Measurements from ENCODE around the gene COL15A1. TPM values are rescaled to one million over a fixed set of nuclear protein-coding genes. Genes with fewer than 3 reads are reported as not detected.
"Not testable (repeated sequence)": the region's sequence is repeated elsewhere in the genome, so short reads cannot be mapped to it uniquely, and the experiment has no call there.

The COL15A1 gene
- total RNA-seq, 4 donors from 2014 or later: 25.8 to 55.3 (median 36.0) TPM

- no peaks in the 10 kb centered on the region for H3K27me3 ChIP-seq
- H3K4me3 ChIP-seq: no peak overlapping the region
- no peak for DNase-seq (ENCODE audit: low spot score in 2 of 2)
- no peak overlapping the region for H3K27ac ChIP-seq
- WGBS, 2 donors: 68 to 88% methylated on average over 1 of the region's 1 CpG
- TF ChIP-seq CTCF (IDR thresholded peaks at IDR 0.05): no peak
- no peak for TF ChIP-seq POLR2A (IDR thresholded peaks at IDR 0.05)
- no peak for TF ChIP-seq EP300 (IDR thresholded peaks at IDR 0.05)
- no peaks in the 10 kb centered on the region for H3K36me3 ChIP-seq
- no peaks in the 10 kb centered on the region for H3K9me3 ChIP-seq
- peaks cover 0 to 45% (median 10%) of the 10 kb centered on the region in 4 donors for H3K4me1 ChIP-seq
These were observed 33.8 kb upstream of the COL15A1 start for GRCh38 chr9:98909935-98910334.

- no peak overlapping the region for H3K27ac ChIP-seq
- TF ChIP-seq POLR2A (IDR thresholded peaks at IDR 0.05): no peak
- peak in 1 of 2 donors; percentile 40 for TF ChIP-seq EP300 (IDR thresholded peaks at IDR 0.05)
- no peak for TF ChIP-seq CTCF (IDR thresholded peaks at IDR 0.05)
- H3K4me1 ChIP-seq: peaks cover 0 to 51% (median 10%) of the 10 kb centered on the region in 4 donors
- H3K27me3 ChIP-seq: no peaks in the 10 kb centered on the region
- H3K4me3 ChIP-seq: no peak overlapping the region
- H3K36me3 ChIP-seq: no peaks in the 10 kb centered on the region
- no peaks in the 10 kb centered on the region for H3K9me3 ChIP-seq
- WGBS, 2 donors: 45 to 49% methylated on average over 5 of the region's 5 CpGs
- no peak for DNase-seq (ENCODE audit: low spot score in 2 of 2)
These were observed 32.7 kb upstream of the COL15A1 start for GRCh38 chr9:98911042-98911441.

- peaks cover 0 to 53% (median 10%) of the 10 kb centered on the region in 4 donors for H3K4me1 ChIP-seq
- H3K27me3 ChIP-seq; H3K27ac ChIP-seq; H3K9me3 ChIP-seq; DNase-seq (ENCODE audit: low spot score in 2 of 2); H3K4me3 ChIP-seq; H3K36me3 ChIP-seq: not testable (repeated sequence)
- WGBS, 2 donors: 89% methylated on average over 6 of the region's 6 CpGs
These were observed 32.0 kb upstream of the COL15A1 start for GRCh38 chr9:98911738-98912137.

GRCh38 chr9:98912450-98912849 is 31.3 kb upstream of the COL15A1 start:
- TF ChIP-seq POLR2A (IDR thresholded peaks at IDR 0.05) (no peak), CTCF (IDR thresholded peaks at IDR 0.05) (no peak), EP300 (IDR thresholded peaks at IDR 0.05) (no peak)
- Histone ChIP-seq H3K36me3 (no peaks in the 10 kb centered on the region), H3K4me3 (no peak overlapping the region), H3K27ac (no peak overlapping the region), H3K27me3 (no peaks in the 10 kb centered on the region), H3K4me1 (peaks cover 5 to 53% (median 15%) of the 10 kb centered on the region in 4 donors), H3K9me3 (no peaks in the 10 kb centered on the region)
- WGBS, 2 donors: 75 to 98% methylated on average over 2 of the region's 2 CpGs
- DNase-seq (ENCODE audit: low spot score in 2 of 2): no peak

GRCh38 chr9:98913044-98913443 is 30.7 kb upstream of the COL15A1 start:
- no peaks in the 10 kb centered on the region for H3K27me3 ChIP-seq
- no peak for TF ChIP-seq POLR2A (IDR thresholded peaks at IDR 0.05)
- no peak for TF ChIP-seq EP300 (IDR thresholded peaks at IDR 0.05)
- no peak for TF ChIP-seq CTCF (IDR thresholded peaks at IDR 0.05)
- peaks cover 5 to 53% (median 18%) of the 10 kb centered on the region in 4 donors for H3K4me1 ChIP-seq
- no peak overlapping the region for H3K4me3 ChIP-seq
- H3K27ac ChIP-seq: no peak overlapping the region
- no peaks in the 10 kb centered on the region for H3K9me3 ChIP-seq
- no peak for DNase-seq (ENCODE audit: low spot score in 2 of 2)
- no peaks in the 10 kb centered on the region for H3K36me3 ChIP-seq
- WGBS, 2 donors: 62 to 66% methylated on average over 4 of the region's 4 CpGs

- no peak overlapping the region for H3K27ac ChIP-seq
- TF ChIP-seq POLR2A (IDR thresholded peaks at IDR 0.05) (no peak), EP300 (IDR thresholded peaks at IDR 0.05) (no peak), CTCF (IDR thresholded peaks at IDR 0.05) (no peak)
- no peaks in the 10 kb centered on the region for H3K36me3 ChIP-seq
- H3K4me3 ChIP-seq: no peak overlapping the region
- 92 to 98% methylated on average over 7 of the region's 7 CpGs for WGBS, 2 donors
- H3K4me1 ChIP-seq: peaks cover 5 to 53% (median 17%) of the 10 kb centered on the region in 4 donors
- no peaks in the 10 kb centered on the region for H3K9me3 ChIP-seq
- DNase-seq (ENCODE audit: low spot score in 2 of 2): no peak
- no peaks in the 10 kb centered on the region for H3K27me3 ChIP-seq
These were observed 30.0 kb upstream of the COL15A1 start for GRCh38 chr9:98913705-98914104.

Data from tibial nerve (tissue), 4 donors.